Osteoblast (primary cell): ENCODE results near the gene RNF26. TPM values are rescaled to one million over a fixed set of nuclear protein-coding genes. Genes with fewer than 3 reads are reported as not detected.
A peak's percentile ranks its signal among the peaks of the same experiment; 100 is the strongest.

Source experiments
- DNase-seq: peaks from one replicate; pipeline ENCODE4 v3.0.0; 2011; ENCODE audit warnings: low spot score, mixed read lengths; ENCODE audit not compliant: insufficient read length; ENCODE audit errors: missing footprints
- H2AFZ ChIP-seq: 2 replicates; pipeline ENCODE4 v1.6.0; 2011; ENCODE audit warnings: mild to moderate bottlenecking, low read length
- H3K27ac ChIP-seq: 2 replicates; pipeline ENCODE4 v1.5.1; 2011; ENCODE audit warnings: mild to moderate bottlenecking, low read depth, low read length, moderate library complexity
- H3K27me3 ChIP-seq: 2 replicates; pipeline ENCODE4 v1.6.0; 2012; ENCODE audit warnings: mild to moderate bottlenecking, control low read depth, inconsistent platforms, low read length, moderate library complexity; ENCODE audit not compliant: insufficient read depth
- H3K36me3 ChIP-seq: 2 replicates; pipeline ENCODE4 v1.5.1; 2011; ENCODE audit warnings: mild to moderate bottlenecking, low read length, control low read depth, moderate library complexity; ENCODE audit not compliant: insufficient read depth
- H3K4me1 ChIP-seq: 2 replicates; pipeline ENCODE4 v1.5.1; 2011; ENCODE audit warnings: mild to moderate bottlenecking, low read length, control low read depth, moderate library complexity; ENCODE audit not compliant: insufficient read depth
- H3K4me2 ChIP-seq: 2 replicates; pipeline ENCODE4 v1.6.0; 2011; ENCODE audit warnings: mild to moderate bottlenecking, low read length; ENCODE audit not compliant: insufficient read depth
- H3K4me3 ChIP-seq: fragments of 200-600 bp; sonication (generic); 3 replicates; pipeline ENCODE4 v1.5.1; 2012; ENCODE audit warnings: mild to moderate bottlenecking, low read length, inconsistent platforms; ENCODE audit not compliant: insufficient read depth
- H3K79me2 ChIP-seq: 2 replicates; pipeline ENCODE4 v1.6.0; 2012; ENCODE audit warnings: mild to moderate bottlenecking, low read length, control low read depth, inconsistent platforms; ENCODE audit not compliant: insufficient read depth
- H3K9me3 ChIP-seq: 2 replicates; pipeline ENCODE4 v1.5.1; 2011; ENCODE audit warnings: low read depth, low read length, control low read depth
- H4K20me1 ChIP-seq: 2 replicates; pipeline ENCODE4 v1.6.0; 2012; ENCODE audit warnings: mild to moderate bottlenecking, low read length, control low read depth; ENCODE audit not compliant: insufficient read depth
- total RNA-seq: library from RNA; depleted of rRNA; stranded (reverse); fragments of >200 nt; gene quantifications from 2 replicates; pipeline ENCODE4 v1.2.3, GENCODE V29; 2012
- TF ChIP-seq, protein P1 (sequence below): IDR thresholded peaks from 2 replicates; pipeline ENCODE4 v1.5.1; 2011; ENCODE audit warnings: mild to moderate bottlenecking, low read depth, low read length, moderate library complexity; ENCODE audit errors: extremely low read depth

Gene RNF26
- total RNA-seq, 1 donor = 4.0 TPM

DNA sequence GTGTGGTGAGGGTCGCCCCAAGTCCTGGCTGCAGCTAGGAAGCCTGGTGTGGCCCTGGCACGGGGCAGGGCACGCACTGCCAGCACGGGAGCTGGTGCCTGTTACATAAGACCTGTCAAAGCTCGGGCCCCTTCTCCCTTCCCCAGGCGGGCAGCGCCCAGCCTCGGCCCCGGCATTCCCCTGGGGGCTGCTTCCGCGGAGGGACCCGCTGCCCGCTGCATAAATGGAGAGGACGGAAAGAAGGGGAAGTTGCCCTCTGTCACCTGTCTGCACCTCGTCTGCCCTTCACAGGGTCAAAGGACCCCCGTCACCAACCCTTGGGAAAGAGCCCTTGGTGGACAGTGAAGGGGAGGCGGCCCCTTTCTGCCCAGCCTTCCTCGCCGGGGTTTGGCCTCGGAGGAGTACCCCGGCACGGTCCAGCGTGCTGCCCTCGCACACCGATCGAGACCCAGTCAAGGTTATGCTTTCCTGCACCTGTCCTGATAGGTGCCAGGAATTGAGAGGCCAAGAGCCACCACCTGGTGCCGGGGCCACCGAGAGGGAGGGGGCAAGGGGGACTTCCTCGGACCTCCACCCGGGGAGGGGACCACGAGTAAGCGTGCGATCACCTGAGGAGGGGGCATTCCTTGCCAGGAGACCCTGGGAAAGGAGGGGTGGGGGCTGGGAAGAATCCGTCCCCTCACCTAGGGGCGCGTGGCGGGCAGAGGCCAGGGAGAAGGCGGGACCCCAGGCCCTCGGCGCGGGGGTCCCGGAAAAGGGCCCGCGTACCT is 28.9 kb downstream of the RNF26 start:
- no peaks in the 10 kb centered on the region for H3K79me2 ChIP-seq
- no peak overlapping the region for H2AFZ ChIP-seq
- TF ChIP-seq, protein P1, sequence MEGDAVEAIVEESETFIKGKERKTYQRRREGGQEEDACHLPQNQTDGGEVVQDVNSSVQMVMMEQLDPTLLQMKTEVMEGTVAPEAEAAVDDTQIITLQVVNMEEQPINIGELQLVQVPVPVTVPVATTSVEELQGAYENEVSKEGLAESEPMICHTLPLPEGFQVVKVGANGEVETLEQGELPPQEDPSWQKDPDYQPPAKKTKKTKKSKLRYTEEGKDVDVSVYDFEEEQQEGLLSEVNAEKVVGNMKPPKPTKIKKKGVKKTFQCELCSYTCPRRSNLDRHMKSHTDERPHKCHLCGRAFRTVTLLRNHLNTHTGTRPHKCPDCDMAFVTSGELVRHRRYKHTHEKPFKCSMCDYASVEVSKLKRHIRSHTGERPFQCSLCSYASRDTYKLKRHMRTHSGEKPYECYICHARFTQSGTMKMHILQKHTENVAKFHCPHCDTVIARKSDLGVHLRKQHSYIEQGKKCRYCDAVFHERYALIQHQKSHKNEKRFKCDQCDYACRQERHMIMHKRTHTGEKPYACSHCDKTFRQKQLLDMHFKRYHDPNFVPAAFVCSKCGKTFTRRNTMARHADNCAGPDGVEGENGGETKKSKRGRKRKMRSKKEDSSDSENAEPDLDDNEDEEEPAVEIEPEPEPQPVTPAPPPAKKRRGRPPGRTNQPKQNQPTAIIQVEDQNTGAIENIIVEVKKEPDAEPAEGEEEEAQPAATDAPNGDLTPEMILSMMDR = no peak
- peak overlapping the region; percentile 53 for H3K4me3 ChIP-seq
- DNase-seq = no peak
- H3K4me2 ChIP-seq = peak overlapping the region; percentile 44
- no peak overlapping the region for H3K27ac ChIP-seq
- H3K27me3 ChIP-seq = no peaks in the 10 kb centered on the region
- H3K36me3 ChIP-seq = no peaks in the 10 kb centered on the region
- H3K4me1 ChIP-seq = peaks cover 46% of the 10 kb centered on the region
- no peaks in the 10 kb centered on the region for H4K20me1 ChIP-seq
- H3K9me3 ChIP-seq = no peaks in the 10 kb centered on the region

DNA sequence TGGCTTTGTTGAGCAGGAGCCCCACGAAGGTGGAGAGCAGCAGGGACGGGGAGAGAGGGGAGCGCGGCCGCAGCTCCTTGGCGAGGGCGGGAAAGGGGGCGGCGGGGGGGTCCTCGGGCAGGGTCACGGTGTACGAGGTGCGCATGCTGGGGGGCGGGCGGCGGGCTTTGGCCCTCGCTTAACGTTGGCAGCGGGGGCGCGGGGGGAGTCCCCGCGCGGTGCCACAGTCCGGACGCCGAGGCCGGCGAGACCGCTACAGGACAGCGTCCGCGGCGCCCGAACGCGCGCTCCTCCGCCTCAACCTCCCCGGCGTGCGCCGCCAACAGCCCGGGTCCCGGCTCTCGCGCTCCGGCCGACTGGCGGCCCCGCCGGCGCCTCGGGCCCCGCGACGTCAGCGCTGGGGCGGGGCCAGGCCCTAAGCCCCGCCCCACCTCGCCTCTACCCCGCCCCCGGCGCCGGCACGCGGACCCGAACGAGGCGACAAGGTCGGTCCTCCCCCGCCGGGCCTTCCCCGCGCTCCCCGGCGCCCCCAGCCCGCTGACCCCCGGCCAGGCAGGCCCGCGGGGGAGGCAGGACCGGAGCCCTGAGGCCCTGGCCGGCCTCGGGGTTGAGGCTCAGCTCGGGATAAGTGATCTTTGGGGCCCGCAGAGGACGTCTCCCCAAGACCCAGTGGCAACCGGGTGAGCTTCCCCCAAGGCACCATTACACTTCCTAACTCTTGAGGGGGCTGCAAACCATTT is 29.7 kb downstream of the RNF26 start:
- Histone ChIP-seq H4K20me1 (no peaks in the 10 kb centered on the region), H3K27me3 (no peaks in the 10 kb centered on the region), H3K4me1 (peaks cover 49% of the 10 kb centered on the region), H3K4me3 (peak overlapping the region; percentile 53), H3K4me2 (peak overlapping the region; percentile 44), H3K79me2 (no peaks in the 10 kb centered on the region), H3K27ac (no peak overlapping the region), H3K9me3 (no peaks in the 10 kb centered on the region), H2AFZ (peak overlapping the region; percentile 39), H3K36me3 (no peaks in the 10 kb centered on the region)
- TF ChIP-seq, protein P1 = no peak
- DNase-seq = peak; percentile 96

DNA sequence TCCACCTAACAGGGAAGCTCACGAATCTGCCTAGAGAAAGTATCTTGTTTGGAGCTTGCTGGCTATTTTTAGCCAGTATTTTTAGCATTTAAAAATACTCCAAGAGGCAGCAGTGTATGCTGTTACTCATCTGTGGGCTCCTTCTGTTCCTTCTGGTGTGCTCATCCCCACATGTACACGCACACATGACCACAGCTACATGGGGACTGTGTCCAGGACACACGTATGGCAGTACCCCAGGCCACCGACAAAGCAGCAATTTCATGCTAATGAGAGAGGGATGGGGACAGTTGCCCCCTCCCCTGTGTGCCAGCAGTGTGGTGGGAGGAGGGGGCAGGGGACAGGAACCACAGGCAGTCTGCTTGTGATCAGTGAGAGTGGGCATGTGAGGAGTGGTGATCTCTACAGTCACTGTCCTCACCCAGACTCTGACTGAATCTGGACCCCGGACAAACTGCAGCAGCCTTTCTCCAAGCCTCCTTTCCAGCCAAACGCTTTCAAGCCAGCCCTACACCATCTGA is 30.8 kb downstream of the RNF26 start:
- peak; percentile 97 for DNase-seq
- H3K4me1 ChIP-seq = peaks cover 49% of the 10 kb centered on the region
- no peaks in the 10 kb centered on the region for H3K9me3 ChIP-seq
- no peaks in the 10 kb centered on the region for H4K20me1 ChIP-seq
- no peak overlapping the region for H3K4me3 ChIP-seq
- no peak overlapping the region for H2AFZ ChIP-seq
- peak overlapping the region; percentile 44 for H3K4me2 ChIP-seq
- no peaks in the 10 kb centered on the region for H3K79me2 ChIP-seq
- no peak overlapping the region for H3K27ac ChIP-seq
- H3K27me3 ChIP-seq = no peaks in the 10 kb centered on the region
- TF ChIP-seq, protein P1 = no peak
- H3K36me3 ChIP-seq = no peaks in the 10 kb centered on the region
